ENCODE data around the gene TOLLIP.

The TOLLIP gene

GRCh38 chr11:1290052-1291040 lies 19.1 kb downstream of the TOLLIP start:
- Histone ChIP-seq H3K27ac (no peak overlapping the region), H3K27me3 (no peaks in the 10 kb centered on the region), H4K20me1 (peaks cover 45 to 92% (median 83%) of the 10 kb centered on the region in 11 experiments), H3K4me2 (no peak overlapping the region), H3K9me3 (replicated peaks in 1 of 11) (peaks cover 0 to 13% (median 0%) of the 10 kb centered on the region in 11 experiments; a peak in 7 of 22 replicates), H3K36me3 (peaks cover 72 to 90% (median 83%) of the 10 kb centered on the region in 11 experiments), H3K4me3 (no peak overlapping the region), H3K4me1 (no peaks in the 10 kb centered on the region), H3K9ac (no peak overlapping the region)
- TF ChIP-seq Cebpa-rat (IDR thresholded peaks at IDR 0.05) = no peak

DNA sequence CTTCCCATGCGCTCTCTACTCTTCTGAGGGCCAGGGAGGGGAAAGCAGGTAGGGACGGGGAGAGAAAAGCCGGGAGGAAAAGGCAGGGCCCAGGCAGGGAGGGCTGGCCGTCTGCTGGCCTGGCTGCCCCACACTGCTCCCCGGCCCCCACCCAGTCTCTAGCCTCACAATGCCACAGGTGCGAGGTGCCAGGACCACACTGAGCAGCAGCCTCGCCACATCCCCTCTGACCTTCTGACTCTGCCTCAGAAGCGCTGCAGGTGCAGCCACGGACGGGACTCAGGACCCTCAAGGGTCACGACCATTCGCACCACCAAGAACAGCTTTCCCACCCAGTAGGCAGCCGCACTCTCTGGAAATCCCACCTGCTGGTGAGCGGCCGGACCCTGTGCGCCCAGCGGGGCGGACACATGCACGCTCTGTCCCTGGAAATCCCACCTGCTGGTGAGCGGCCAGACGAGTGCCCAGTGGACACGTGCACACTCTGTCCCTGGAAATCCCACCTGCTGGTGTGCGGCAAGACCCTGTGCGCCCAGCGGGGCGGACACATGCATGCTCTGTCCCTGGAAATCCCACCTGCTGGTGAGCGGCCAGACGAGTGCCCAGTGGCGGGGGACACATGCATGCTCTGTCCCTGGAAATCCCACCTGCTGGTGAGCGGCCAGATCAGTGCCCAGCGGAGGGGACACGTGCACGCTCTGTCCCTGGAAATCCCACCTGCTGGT lies 20.1 kb downstream of the TOLLIP start:
- H3K9ac ChIP-seq = no peak overlapping the region
- H3K4me3 ChIP-seq = no peak overlapping the region
- no peak overlapping the region for H3K4me2 ChIP-seq
- no peak overlapping the region for H3K27ac ChIP-seq
- H4K20me1 ChIP-seq = peaks cover 40 to 95% (median 87%) of the 10 kb centered on the region in 11 experiments
- no peaks in the 10 kb centered on the region for H3K27me3 ChIP-seq
- peaks cover 0 to 13% (median 0%) of the 10 kb centered on the region in 11 experiments; a peak in 7 of 22 replicates for H3K9me3 ChIP-seq (replicated peaks in 1 of 11)
- no peaks in the 10 kb centered on the region for H3K4me1 ChIP-seq
- peaks cover 70 to 93% (median 88%) of the 10 kb centered on the region in 11 experiments for H3K36me3 ChIP-seq
- TF ChIP-seq Cebpa-rat (IDR thresholded peaks at IDR 0.05) = no peak

DNA sequence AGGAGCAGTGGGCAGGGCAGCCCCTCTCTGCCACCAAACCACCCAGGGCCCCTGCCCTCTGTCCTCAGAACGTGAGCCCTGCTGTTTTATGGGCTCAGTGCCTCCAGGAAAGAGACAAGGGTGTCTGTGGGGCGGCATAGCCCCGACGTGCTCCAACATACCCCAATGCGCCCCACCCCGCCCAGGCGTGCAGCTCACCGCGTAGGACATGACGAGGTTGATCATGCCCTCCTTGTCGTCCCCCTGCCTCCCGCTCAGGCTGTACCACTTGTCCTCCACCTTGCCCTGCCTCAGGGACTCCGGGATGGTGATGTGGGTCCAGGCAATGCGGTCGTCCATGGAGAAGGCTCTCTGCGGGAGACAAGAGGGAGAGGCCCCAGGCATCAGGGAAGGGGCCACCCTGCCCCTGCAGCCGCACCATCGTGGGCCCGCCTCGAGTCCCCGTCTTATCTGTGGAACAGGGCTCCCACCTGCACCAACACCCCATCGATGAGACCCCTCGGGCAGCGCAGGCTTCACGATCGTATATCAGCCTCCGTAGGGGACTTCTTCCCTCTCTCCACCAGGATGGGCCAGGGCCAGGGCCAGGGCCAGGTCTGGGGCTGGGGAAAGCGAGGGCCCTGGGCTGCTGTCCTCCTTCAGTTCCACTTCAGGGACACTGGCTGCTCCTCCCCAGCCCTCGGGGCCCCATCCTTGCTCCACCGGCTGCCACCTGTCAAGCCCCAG lies 20.8 kb downstream of the TOLLIP start:
- Histone ChIP-seq H3K4me2 (no peak overlapping the region), H3K27ac (no peak overlapping the region), H4K20me1 (peaks cover 39 to 95% (median 89%) of the 10 kb centered on the region in 11 experiments), H3K36me3 (peaks cover 75 to 95% (median 91%) of the 10 kb centered on the region in 11 experiments), H3K27me3 (no peaks in the 10 kb centered on the region), H3K4me3 (no peak overlapping the region), H3K9me3 (replicated peaks in 1 of 11) (peaks cover 0 to 13% (median 0%) of the 10 kb centered on the region in 11 experiments; a peak in 7 of 22 replicates), H3K4me1 (no peaks in the 10 kb centered on the region), H3K9ac (no peak overlapping the region)
- TF ChIP-seq Cebpa-rat (IDR thresholded peaks at IDR 0.05) = no peak

DNA sequence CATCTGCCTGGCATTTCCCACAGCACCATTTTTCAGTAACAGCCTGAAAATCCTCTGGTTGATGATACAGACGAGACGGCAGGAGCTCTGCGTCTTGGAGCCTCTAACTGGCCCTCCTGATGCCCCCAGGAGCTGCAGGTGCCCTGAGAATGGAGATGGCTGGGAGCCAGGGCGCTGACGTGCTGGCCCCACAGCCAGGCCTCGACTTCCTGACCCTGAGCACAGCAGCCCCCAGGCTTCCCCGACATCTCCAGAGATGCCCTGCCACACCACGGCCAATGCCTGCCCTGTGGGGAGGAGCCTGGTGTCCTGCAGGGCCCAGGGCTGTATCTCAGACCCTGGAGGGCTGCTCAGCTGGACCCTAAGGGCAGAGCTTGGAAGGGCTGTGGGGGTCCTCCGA lies 21.5 kb downstream of the TOLLIP start:
- Histone ChIP-seq H3K27ac (no peak overlapping the region), H4K20me1 (peaks cover 35 to 95% (median 89%) of the 10 kb centered on the region in 11 experiments), H3K4me1 (no peaks in the 10 kb centered on the region), H3K36me3 (peaks cover 75 to 95% (median 91%) of the 10 kb centered on the region in 11 experiments), H3K4me3 (no peak overlapping the region), H3K4me2 (no peak overlapping the region), H3K9ac (no peak overlapping the region), H3K27me3 (no peaks in the 10 kb centered on the region), H3K9me3 (replicated peaks in 1 of 11) (peaks cover 0 to 13% (median 0%) of the 10 kb centered on the region in 11 experiments; a peak in 7 of 22 replicates)
- no peak for TF ChIP-seq Cebpa-rat (IDR thresholded peaks at IDR 0.05)

GRCh38 chr11:1285876-1286275 lies 23.6 kb downstream of the TOLLIP start:
- Histone ChIP-seq H3K27me3 (no peaks in the 10 kb centered on the region), H3K9ac (no peak overlapping the region), H3K4me2 (no peak overlapping the region), H3K27ac (no peak overlapping the region), H4K20me1 (peaks cover 19 to 94% (median 81%) of the 10 kb centered on the region in 11 experiments), H3K9me3 (replicated peaks in 1 of 11) (peaks cover 0 to 13% (median 0%) of the 10 kb centered on the region in 11 experiments; a peak in 7 of 22 replicates), H3K4me1 (no peaks in the 10 kb centered on the region), H3K36me3 (peaks cover 78 to 95% (median 88%) of the 10 kb centered on the region in 11 experiments), H3K4me3 (no peak overlapping the region)
- TF ChIP-seq Cebpa-rat (IDR thresholded peaks at IDR 0.05) = no peak

- peaks cover 78 to 95% (median 88%) of the 10 kb centered on the region in 11 experiments for H3K36me3 ChIP-seq
Measured at GRCh38 chr11:1285316-1285744, 24.1 kb downstream of the TOLLIP start.

GRCh38 chr11:1283906-1284305 lies 25.5 kb downstream of the TOLLIP start:
- no peaks in the 10 kb centered on the region for H3K27me3 ChIP-seq
- H3K4me1 ChIP-seq = peaks cover 0 to 6% (median 3%) of the 10 kb centered on the region in 10 experiments; a peak in 10 of 20 replicates
- H4K20me1 ChIP-seq = peaks cover 12 to 94% (median 81%) of the 10 kb centered on the region in 11 experiments; a peak in 21 of 22 replicates
- no peak for TF ChIP-seq Cebpa-rat (IDR thresholded peaks at IDR 0.05)
- H3K4me3 ChIP-seq = no peak overlapping the region
- H3K9ac ChIP-seq = no peak overlapping the region
- no peak overlapping the region for H3K4me2 ChIP-seq
- H3K27ac ChIP-seq = no peak overlapping the region
- H3K9me3 ChIP-seq (replicated peaks in 1 of 11) = peaks cover 0 to 11% (median 0%) of the 10 kb centered on the region in 11 experiments; a peak in 6 of 22 replicates
- H3K36me3 ChIP-seq = peaks cover 75 to 95% (median 88%) of the 10 kb centered on the region in 11 experiments

More at GRCh38 chr11:1285316-1285744, 24.1 kb downstream of the TOLLIP start:
- H3K9me3 ChIP-seq (replicated peaks in 1 of 11) = peaks cover 0 to 13% (median 0%) of the 10 kb centered on the region in 11 experiments; a peak in 7 of 22 replicates
- H4K20me1 ChIP-seq = peaks cover 14 to 94% (median 81%) of the 10 kb centered on the region in 11 experiments; a peak in 21 of 22 replicates
- H3K27ac ChIP-seq = no peak overlapping the region
- no peak for TF ChIP-seq Cebpa-rat (IDR thresholded peaks at IDR 0.05)
- no peaks in the 10 kb centered on the region for H3K27me3 ChIP-seq
- H3K4me1 ChIP-seq = no peaks in the 10 kb centered on the region
- H3K9ac ChIP-seq = no peak overlapping the region
- H3K4me2 ChIP-seq = no peak overlapping the region
- no peak overlapping the region for H3K4me3 ChIP-seq

DNA sequence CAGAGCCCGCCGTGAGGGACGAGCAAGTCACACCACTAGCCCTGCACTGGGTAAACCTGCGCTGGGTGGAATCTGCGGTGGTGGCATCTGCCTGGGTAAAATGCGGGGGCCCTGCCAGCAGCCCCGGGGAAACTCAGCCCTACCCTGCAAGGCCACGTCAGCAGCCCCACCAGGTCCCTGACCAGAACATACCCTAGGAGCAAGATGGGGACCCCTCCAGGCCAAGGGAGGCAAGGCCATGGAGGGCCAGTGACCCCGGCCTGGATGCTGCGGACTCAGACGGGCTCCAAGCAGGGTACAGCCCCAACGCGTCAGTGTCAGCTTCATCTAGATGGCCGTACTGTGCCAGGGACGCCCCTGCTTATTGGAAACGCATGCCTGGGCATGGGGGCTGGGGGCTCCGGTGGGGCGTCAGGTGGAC lies 26.3 kb downstream of the TOLLIP start:
- TF ChIP-seq Cebpa-rat (IDR thresholded peaks at IDR 0.05) = no peak
- no peaks in the 10 kb centered on the region for H3K27me3 ChIP-seq
- peaks cover 14 to 94% (median 81%) of the 10 kb centered on the region in 11 experiments for H4K20me1 ChIP-seq
- H3K4me2 ChIP-seq = no peak overlapping the region
- H3K9ac ChIP-seq = no peak overlapping the region
- H3K36me3 ChIP-seq = peaks cover 67 to 95% (median 84%) of the 10 kb centered on the region in 11 experiments
- no peak overlapping the region for H3K4me3 ChIP-seq
- H3K27ac ChIP-seq = no peak overlapping the region
- H3K9me3 ChIP-seq (replicated peaks in 1 of 11) = peaks cover 0 to 3% (median 0%) of the 10 kb centered on the region in 11 experiments; a peak in 5 of 22 replicates
- H3K4me1 ChIP-seq = peaks cover 0 to 14% (median 10%) of the 10 kb centered on the region in 10 experiments; a peak in 12 of 20 replicates
